GM18498 (cell line): ENCODE results near the gene KCNQ2.
A peak's percentile ranks its signal among the peaks of the same experiment; 100 is the strongest.
"Not testable (repeated sequence)": the region's sequence is repeated elsewhere in the genome, so short reads cannot be mapped to it uniquely, and the experiment has no call there.

Experiments
- ATAC-seq: cut with Tn5 transposase; IDR thresholded peaks from one replicate; pipeline ENCODE4 v1.9.1; 2021; ENCODE audit warnings: mild to moderate bottlenecking, moderate library complexity; ENCODE audit not compliant: unreplicated experiment

KCNQ2 gene

GRCh38 chr20:63471981-63472831 is at the start of gene KCNQ2:
Gene KCNQ2, minus strand, starts transcription at chr20:63472655. Its CDS starts 192 bp downstream, at chr20:63472463.
- ATAC-seq: no peak

- no peak for ATAC-seq
Observed at GRCh38 chr20:63521602-63522001, 49.1 kb upstream of the KCNQ2 start.

- peak; percentile 55 for ATAC-seq
Observed at GRCh38 chr20:63520934-63521601, 48.6 kb upstream of the KCNQ2 start.

- peak; percentile 77 for ATAC-seq
Observed at GRCh38 chr20:63520504-63520933, 48.1 kb upstream of the KCNQ2 start, which contains the start of gene PPDPF. Gene PPDPF, plus strand, starts transcription at chr20:63520765. Its CDS starts 544 bp downstream, at chr20:63521309.

GRCh38 chr20:63519668-63520503 is 47.4 kb upstream of the KCNQ2 start:
- ATAC-seq: peak; percentile 40

GRCh38 chr20:63518946-63519667 is 46.7 kb upstream of the KCNQ2 start:
- ATAC-seq: no peak

- no peak for ATAC-seq
Observed at GRCh38 chr20:63518351-63518861, 46.0 kb upstream of the KCNQ2 start.

GRCh38 chr20:63517376-63518309 is 45.2 kb upstream of the KCNQ2 start:
- no peak for ATAC-seq

GRCh38 chr20:63514520-63514919 is 42.1 kb upstream of the KCNQ2 start:
- ATAC-seq: not testable (repeated sequence)

GRCh38 chr20:63513207-63513606 is 40.8 kb upstream of the KCNQ2 start:
- ATAC-seq: no peak

- ATAC-seq: no peak
Observed at GRCh38 chr20:63509088-63509564, 36.7 kb upstream of the KCNQ2 start.

GRCh38 chr20:63508072-63508768 is 35.8 kb upstream of the KCNQ2 start:
- no peak for ATAC-seq

- ATAC-seq: no peak
Observed at GRCh38 chr20:63507083-63507743, 34.8 kb upstream of the KCNQ2 start.

- ATAC-seq: no peak
Observed at GRCh38 chr20:63505723-63506122, 33.3 kb upstream of the KCNQ2 start.

GRCh38 chr20:63505281-63505680 is 32.8 kb upstream of the KCNQ2 start:
- no peak for ATAC-seq

GRCh38 chr20:63504642-63505041 is 32.2 kb upstream of the KCNQ2 start:
- ATAC-seq: no peak

GRCh38 chr20:63503524-63503923 is 31.1 kb upstream of the KCNQ2 start:
- ATAC-seq: no peak

GRCh38 chr20:63502671-63503172 is 30.3 kb upstream of the KCNQ2 start:
- ATAC-seq: no peak
